Osteoblast (primary cell): ENCODE results near the gene HPS4. TPM values are rescaled to one million over a fixed set of nuclear protein-coding genes. Genes with fewer than 3 reads are reported as not detected.
A peak's percentile ranks its signal among the peaks of the same experiment; 100 is the strongest.

ENCODE experiments used
- DNase-seq: peaks from one replicate; pipeline ENCODE4 v3.0.0; 2011; ENCODE audit warnings: low spot score, mixed read lengths; ENCODE audit not compliant: insufficient read length; ENCODE audit errors: missing footprints
- H2AFZ ChIP-seq: 2 replicates; pipeline ENCODE4 v1.6.0; 2011; ENCODE audit warnings: mild to moderate bottlenecking, low read length
- H3K27ac ChIP-seq: 2 replicates; pipeline ENCODE4 v1.5.1; 2011; ENCODE audit warnings: mild to moderate bottlenecking, low read depth, low read length, moderate library complexity
- H3K27me3 ChIP-seq: 2 replicates; pipeline ENCODE4 v1.6.0; 2012; ENCODE audit warnings: mild to moderate bottlenecking, control low read depth, inconsistent platforms, low read length, moderate library complexity; ENCODE audit not compliant: insufficient read depth
- H3K36me3 ChIP-seq: 2 replicates; pipeline ENCODE4 v1.5.1; 2011; ENCODE audit warnings: mild to moderate bottlenecking, low read length, control low read depth, moderate library complexity; ENCODE audit not compliant: insufficient read depth
- H3K4me1 ChIP-seq: 2 replicates; pipeline ENCODE4 v1.5.1; 2011; ENCODE audit warnings: mild to moderate bottlenecking, low read length, control low read depth, moderate library complexity; ENCODE audit not compliant: insufficient read depth
- H3K4me2 ChIP-seq: 2 replicates; pipeline ENCODE4 v1.6.0; 2011; ENCODE audit warnings: mild to moderate bottlenecking, low read length; ENCODE audit not compliant: insufficient read depth
- H3K4me3 ChIP-seq: fragments of 200-600 bp; sonication (generic); 3 replicates; pipeline ENCODE4 v1.5.1; 2012; ENCODE audit warnings: mild to moderate bottlenecking, low read length, inconsistent platforms; ENCODE audit not compliant: insufficient read depth
- H3K79me2 ChIP-seq: 2 replicates; pipeline ENCODE4 v1.6.0; 2012; ENCODE audit warnings: mild to moderate bottlenecking, low read length, control low read depth, inconsistent platforms; ENCODE audit not compliant: insufficient read depth
- H3K9me3 ChIP-seq: 2 replicates; pipeline ENCODE4 v1.5.1; 2011; ENCODE audit warnings: low read depth, low read length, control low read depth
- H4K20me1 ChIP-seq: 2 replicates; pipeline ENCODE4 v1.6.0; 2012; ENCODE audit warnings: mild to moderate bottlenecking, low read length, control low read depth; ENCODE audit not compliant: insufficient read depth
- CTCF ChIP-seq: IDR thresholded peaks from 2 replicates; pipeline ENCODE4 v1.5.1; 2011; ENCODE audit warnings: mild to moderate bottlenecking, low read depth, low read length, moderate library complexity; ENCODE audit errors: extremely low read depth
- total RNA-seq: library from RNA; depleted of rRNA; stranded (reverse); fragments of >200 nt; gene quantifications from 2 replicates; pipeline ENCODE4 v1.2.3, GENCODE V29; 2012

HPS4 gene
- total RNA-seq, 1 donor, result 47.4 TPM

GRCh38 chr22:26428515-26429457, 54.8 kb downstream of the HPS4 start, which contains the start of gene ASPHD2:
Gene ASPHD2 (plus strand): TSS chr22:26429260. CDS start chr22:26433616, 4,356 bp downstream.
- Histone ChIP-seq H3K79me2 (no peaks in the 10 kb centered on the region), H3K4me2 (peak within 1 kb of the TSS; percentile 98), H3K36me3 (no peaks in the 10 kb centered on the region), H3K9me3 (no peaks in the 10 kb centered on the region), H2AFZ (peak within 1 kb of the TSS; percentile 99), H4K20me1 (peaks cover 2% of the 10 kb centered on the region), H3K27ac (peak within 1 kb of the TSS; percentile 53), H3K4me3 (peak within 1 kb of the TSS; percentile 91), H3K4me1 (peaks cover 5% of the 10 kb centered on the region), H3K27me3 (peaks cover 22% of the 10 kb centered on the region)
- peak; percentile 97 for DNase-seq
- no peak for TF ChIP-seq CTCF

GRCh38 chr22:26426924-26427323, 56.7 kb downstream of the HPS4 start:
- peaks cover 8% of the 10 kb centered on the region for H3K9me3 ChIP-seq
- no peak overlapping the region for H3K27ac ChIP-seq
- DNase-seq, result no peak
- no peak for TF ChIP-seq CTCF
- H3K4me2 ChIP-seq, result no peak overlapping the region
- H3K36me3 ChIP-seq, result no peaks in the 10 kb centered on the region
- no peaks in the 10 kb centered on the region for H3K79me2 ChIP-seq
- H3K4me3 ChIP-seq, result no peak overlapping the region
- peaks cover 5% of the 10 kb centered on the region for H3K4me1 ChIP-seq
- peaks cover 22% of the 10 kb centered on the region for H3K27me3 ChIP-seq
- H2AFZ ChIP-seq, result no peak overlapping the region
- H4K20me1 ChIP-seq, result peaks cover 2% of the 10 kb centered on the region

- H3K9me3 ChIP-seq, result peaks cover 8% of the 10 kb centered on the region
- no peak overlapping the region for H3K4me2 ChIP-seq
- no peak for TF ChIP-seq CTCF
- H3K4me1 ChIP-seq, result peaks cover 12% of the 10 kb centered on the region
- no peak overlapping the region for H3K27ac ChIP-seq
- no peak overlapping the region for H2AFZ ChIP-seq
- H4K20me1 ChIP-seq, result no peaks in the 10 kb centered on the region
- peaks cover 30% of the 10 kb centered on the region for H3K27me3 ChIP-seq
- no peak for DNase-seq
- no peak overlapping the region for H3K4me3 ChIP-seq
- H3K36me3 ChIP-seq, result no peaks in the 10 kb centered on the region
- no peaks in the 10 kb centered on the region for H3K79me2 ChIP-seq
These were observed 65.0 kb downstream of the HPS4 start for GRCh38 chr22:26418620-26419019.

- H3K4me2 ChIP-seq, result peak overlapping the region; percentile 34
- TF ChIP-seq CTCF, result no peak
These were observed 66.2 kb downstream of the HPS4 start for GRCh38 chr22:26417406-26417805.

More at GRCh38 chr22:26417406-26417805, 66.2 kb downstream of the HPS4 start:
- no peaks in the 10 kb centered on the region for H3K36me3 ChIP-seq
- no peak overlapping the region for H3K27ac ChIP-seq
- H3K27me3 ChIP-seq, result peaks cover 30% of the 10 kb centered on the region
- H4K20me1 ChIP-seq, result no peaks in the 10 kb centered on the region
- H3K9me3 ChIP-seq, result no peaks in the 10 kb centered on the region
- no peak for DNase-seq
- H2AFZ ChIP-seq, result no peak overlapping the region
- no peak overlapping the region for H3K4me3 ChIP-seq
- no peaks in the 10 kb centered on the region for H3K79me2 ChIP-seq
- H3K4me1 ChIP-seq, result peaks cover 12% of the 10 kb centered on the region
